AG04450 (cell line): Measurements from ENCODE around the gene COA8. TPM values are rescaled to one million over a fixed set of nuclear protein-coding genes. Genes with fewer than 3 reads are reported as not detected.

Experiments used
- CTCF ChIA-PET: fragments of 300-600, 350-600 bp; formaldehyde crosslinking; extraction: SDS; loops from one replicate; lab custom pipeline; 2022; ENCODE audit warnings: antibody characterized with exemption, inconsistent platforms; lab: Charles Lee
- POLR2A ChIA-PET: fragments of 350-600 bp; formaldehyde crosslinking; extraction: SDS; loops from one replicate; lab custom pipeline; 2021; ENCODE audit warnings: antibody characterized with exemption, inconsistent platforms; lab: Yijun Ruan, JAX
- DNase-seq: peaks from one replicate; pipeline ENCODE4 v3.0.0-alpha.2; 2011; ENCODE audit warnings: low read depth, low spot score
- H3K27ac ChIP-seq: one replicate; pipeline ENCODE4 v1.5.1; 2012; ENCODE audit warnings: low read depth, low read length, control low read depth
- H3K27me3 ChIP-seq: one replicate; pipeline ENCODE4 v1.6.0; 2012; ENCODE audit warnings: low read length; ENCODE audit not compliant: control insufficient read depth, insufficient read depth
- H3K4me3 ChIP-seq: 2 replicates; pipeline ENCODE4 v1.5.1; 2011; ENCODE audit warnings: mild to moderate bottlenecking, low read depth, low read length, control low read depth
- H3K9me3 ChIP-seq: 2 replicates; pipeline ENCODE4 v1.5.1; 2012; ENCODE audit warnings: low read length; ENCODE audit not compliant: control insufficient read depth, insufficient read depth
- CTCF ChIP-seq: IDR thresholded peaks from 2 replicates; pipeline ENCODE4 v1.5.1; 2011; ENCODE audit warnings: low read depth, low read length, control low read depth, inconsistent platforms
- polyA plus RNA-seq: library from polyadenylated mRNA; depleted of rRNA; stranded (reverse); fragments of >200 nt; gene quantifications from 2 replicates; pipeline ENCODE4 v1.2.3, GENCODE V29; 2011

COA8 gene
- polyA plus RNA-seq, 1 experiment = 29.8 TPM

- Histone ChIP-seq H3K9me3 (no peaks in the 10 kb centered on the region; the same call in 1 of the 2 replicates), H3K27ac (no peak overlapping the region), H3K27me3 (no peaks in the 10 kb centered on the region), H3K4me3 (no peak overlapping the region)
- POLR2A ChIA-PET = no interaction called here
- CTCF ChIA-PET = interaction anchor here (0.6 to 4.4 kb wide), 4 partner anchors 23 to 32 kb away, joined by 3 to 24 read pairs (median 4); no protein-coding TSS in a partner anchor
- no peak for DNase-seq
- no peak for TF ChIP-seq CTCF
Measured at GRCh38 chr14:103550451-103551337, 12.1 kb upstream of the COA8 start.

- Histone ChIP-seq H3K27me3 (no peaks in the 10 kb centered on the region), H3K9me3 (no peaks in the 10 kb centered on the region; the same call in 1 of the 2 replicates), H3K4me3 (no peak overlapping the region), H3K27ac (no peak overlapping the region)
- POLR2A ChIA-PET = no interaction called here
- TF ChIP-seq CTCF = no peak
- CTCF ChIA-PET = interaction anchor here (1.5 to 4.4 kb wide), 2 partner anchors 11 to 33 kb away, joined by 3 to 24 read pairs; no protein-coding TSS in a partner anchor
- DNase-seq = no peak
Measured at GRCh38 chr14:103551338-103551762, 11.4 kb upstream of the COA8 start.

- DNase-seq = no peak
- ChIA-PET CTCF (interaction anchor here (1.5 to 4.4 kb wide), 2 partner anchors 12 to 34 kb away, joined by 3 to 24 read pairs; no protein-coding TSS in a partner anchor), POLR2A (interaction anchor here (0.7 to 1.0 kb wide), 2 partner anchors 10 to 218 kb away, joined by 3 to 5 read pairs; partner anchors contain the start of gene EIF5)
- Histone ChIP-seq H3K27me3 (no peaks in the 10 kb centered on the region), H3K4me3 (no peak overlapping the region), H3K9me3 (no peaks in the 10 kb centered on the region; the same call in 1 of the 2 replicates), H3K27ac (no peak overlapping the region)
- no peak for TF ChIP-seq CTCF
Measured at GRCh38 chr14:103552011-103552845, 10.5 kb upstream of the COA8 start.

GRCh38 chr14:103552846-103553210 lies 9.9 kb upstream of the COA8 start:
- Histone ChIP-seq H3K4me3 (no peak overlapping the region), H3K27me3 (no peaks in the 10 kb centered on the region), H3K9me3 (no peaks in the 10 kb centered on the region; the same call in 1 of the 2 replicates), H3K27ac (no peak overlapping the region)
- ChIA-PET POLR2A (interaction anchor here (0.7 to 1.0 kb wide), 2 partner anchors 11 to 219 kb away, joined by 3 to 5 read pairs; partner anchors contain the start of gene EIF5), CTCF (interaction anchor here (1.5 to 4.4 kb wide), 3 partner anchors 10 to 34 kb away, joined by 3 to 24 read pairs (median 4); no protein-coding TSS in a partner anchor)
- no peak for TF ChIP-seq CTCF
- no peak for DNase-seq
